MCF 10A (cell line): ENCODE data around the gene MYADML2. TPM values are rescaled to one million over a fixed set of nuclear protein-coding genes. Genes with fewer than 3 reads are reported as not detected.

Source experiments
- BruUV-seq: library from RNA; stranded (reverse); fragments of 400-500 nt; replicated peaks from 2 replicates; lab custom pipeline; 2021; lab: Mats Ljungman, UMichigan
- CTCF ChIA-PET: fragments of 300-600 bp; sonication (Branson Sonifier 250); formaldehyde crosslinking; extraction: SDS; loops from one replicate; lab custom pipeline; 2021; ENCODE audit warnings: antibody characterized with exemption, inconsistent platforms; lab: Yijun Ruan, JAX
- POLR2A ChIA-PET: fragments of 300-600, 350-650 bp; sonication (Branson Sonifier 250); formaldehyde crosslinking; extraction: SDS; loops from one replicate; lab custom pipeline; 2020; ENCODE audit warnings: antibody characterized with exemption, inconsistent platforms; lab: Yijun Ruan, JAX
- DNase-seq: peaks from one replicate; pipeline ENCODE4 v3.0.0-alpha.2; 2018; ENCODE audit not compliant: unreplicated experiment
- H3K27ac Mint-ChIP-seq: one replicate; pipeline ENCODE4 v1.8.0; 2022; ENCODE audit warnings: mild to moderate bottlenecking, low read depth, mixed read lengths; ENCODE audit not compliant: unreplicated experiment
- H3K27me3 Mint-ChIP-seq: one replicate; pipeline ENCODE4 v1.8.0; 2022; ENCODE audit warnings: mixed read lengths; ENCODE audit not compliant: insufficient read depth, unreplicated experiment
- H3K36me3 Mint-ChIP-seq: one replicate; pipeline ENCODE4 v1.8.0; 2022; ENCODE audit warnings: mild to moderate bottlenecking, moderate library complexity, mixed read lengths; ENCODE audit not compliant: insufficient read depth, unreplicated experiment
- H3K4me1 Mint-ChIP-seq: one replicate; pipeline ENCODE4 v1.8.0; 2022; ENCODE audit warnings: mixed read lengths; ENCODE audit not compliant: insufficient read depth, unreplicated experiment
- H3K4me3 Mint-ChIP-seq: one replicate; pipeline ENCODE4 v1.8.0; 2022; ENCODE audit warnings: mild to moderate bottlenecking, moderate library complexity, mixed read lengths; ENCODE audit not compliant: unreplicated experiment
- H3K9me3 Mint-ChIP-seq: one replicate; pipeline ENCODE4 v1.8.0; 2022; ENCODE audit warnings: mixed read lengths; ENCODE audit not compliant: unreplicated experiment
- CTCF ChIP-seq: fragments of 200-600 bp; IDR thresholded peaks from one replicate; pipeline ENCODE4 v1.8.0; 2022; ENCODE audit warnings: antibody characterized with exemption, mild to moderate bottlenecking; ENCODE audit not compliant: unreplicated experiment
- intact Hi-C: fragments of 100-400 bp; cut with micrococcal nuclease; formaldehyde crosslinking; loops from 2 replicates; pipeline ENCODE4 v1.14.1; 2022
- total RNA-seq: library from RNA; stranded (reverse); gene quantifications from 2 replicates; pipeline ENCODE4 v1.2.3, GENCODE V29; 2022

Gene MYADML2
- total RNA-seq, 1 experiment from 2014 or later, result not detected

DNA sequence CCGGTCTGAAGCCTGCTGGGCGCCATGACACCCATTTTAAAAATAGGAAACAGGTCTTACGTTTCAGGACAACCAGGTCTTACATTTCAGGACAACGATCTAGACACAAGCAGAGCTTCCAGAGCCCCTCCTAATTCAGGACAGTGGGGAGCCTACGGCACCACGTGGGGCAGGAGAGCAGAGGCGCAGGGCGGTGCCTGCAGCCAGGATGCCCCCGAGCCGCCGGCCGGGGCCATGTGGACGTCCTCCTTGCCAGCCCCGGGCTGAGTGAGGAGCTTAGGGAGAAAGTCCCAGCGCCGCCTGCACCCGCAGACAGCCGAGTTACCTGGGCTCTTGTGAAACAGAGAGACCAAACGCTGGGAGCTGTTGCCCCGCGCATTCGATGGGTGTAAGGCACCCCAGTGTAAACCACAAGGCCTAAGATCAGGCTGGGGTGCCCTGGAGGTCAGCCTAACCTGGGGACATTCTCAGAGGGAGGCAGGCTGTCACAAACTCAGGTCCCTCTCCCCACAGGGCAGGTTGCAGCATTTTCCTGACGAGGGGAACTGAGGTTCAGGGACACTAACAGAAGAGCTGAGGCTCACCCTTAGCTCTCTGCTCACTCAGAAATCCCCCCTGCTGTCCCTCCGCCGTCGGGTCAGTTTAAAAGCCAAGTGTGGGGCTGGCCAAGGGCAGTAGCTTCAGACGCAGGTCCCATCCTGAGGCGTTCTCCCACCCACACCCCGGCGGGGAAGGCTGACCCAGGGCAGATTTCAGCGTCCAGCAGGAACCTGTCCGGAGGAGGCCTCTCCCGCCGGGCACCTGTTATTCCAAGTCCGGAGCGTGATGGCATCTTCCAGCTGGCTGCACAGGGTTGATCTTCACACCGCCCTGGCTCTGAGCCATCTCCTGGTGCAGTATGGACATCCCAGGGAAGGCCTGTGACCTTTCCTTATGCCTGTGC, 15.7 kb upstream of the MYADML2 start:
- no TSS peak for BruUV-seq
- POLR2A ChIA-PET, result interaction anchor here (0.9 kb wide), 1 partner anchor 14 kb away, joined by 3 read pairs; no protein-coding TSS in a partner anchor

GRCh38 chr17:81961521-81962498, 14.8 kb upstream of the MYADML2 start:
- no peak for DNase-seq
- intact Hi-C loops, result no loop called here
- Mint-ChIP-seq H3K27ac (no peak overlapping the region), H3K9me3 (no peaks in the 10 kb centered on the region), H3K27me3 (peaks cover 9% of the 10 kb centered on the region), H3K36me3 (no peaks in the 10 kb centered on the region), H3K4me1 (peaks cover 10% of the 10 kb centered on the region), H3K4me3 (no peak overlapping the region)
- CTCF ChIA-PET, result interaction anchor here (1.5 to 1.6 kb wide), 2 partner anchors 49 to 60 kb away, joined by 5 to 9 read pairs; no protein-coding TSS in a partner anchor
- TF ChIP-seq CTCF, result no peak
- BruUV-seq, result no TSS peak
- POLR2A ChIA-PET, result no interaction called here

More for the DNA sequence above, 15.7 kb upstream of the MYADML2 start:
- Mint-ChIP-seq H3K9me3 (no peaks in the 10 kb centered on the region), H3K36me3 (no peaks in the 10 kb centered on the region), H3K4me1 (peaks cover 10% of the 10 kb centered on the region), H3K4me3 (no peak overlapping the region), H3K27ac (no peak overlapping the region), H3K27me3 (peaks cover 9% of the 10 kb centered on the region)
- CTCF ChIA-PET, result interaction anchor here (0.6 to 1.6 kb wide), 3 partner anchors 59 to 88 kb away, joined by 3 to 9 read pairs (median 3); no protein-coding TSS in a partner anchor
- intact Hi-C loops, result no loop called here
- TF ChIP-seq CTCF, result no peak
- no peak for DNase-seq

DNA sequence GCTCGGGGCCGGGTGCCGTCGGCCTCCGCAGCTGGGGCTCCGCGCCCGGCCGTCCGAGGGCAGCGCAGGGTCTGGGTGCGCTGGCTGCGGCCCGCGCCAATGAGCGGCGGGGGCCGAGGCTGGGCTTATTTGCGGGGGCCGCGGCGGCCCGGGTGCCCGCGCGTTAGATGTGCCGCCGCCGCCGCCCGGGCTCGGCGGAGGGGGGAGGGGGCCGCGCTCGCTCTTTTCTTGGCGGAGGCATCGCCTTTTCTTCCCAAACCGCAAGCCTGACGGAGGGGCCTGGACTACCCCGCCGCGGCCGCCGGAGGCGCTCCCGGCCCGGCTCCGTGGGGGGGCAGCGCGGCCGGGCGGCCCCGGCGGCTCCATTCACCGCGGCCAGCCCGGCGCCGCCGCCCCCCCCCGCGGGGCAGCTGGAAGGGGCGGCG, 14.1 kb upstream of the MYADML2 start, which contains the start of gene NOTUM:
TSS of gene NOTUM (minus strand) at position 101 of the 425 bp plus-strand sequence. CDS start 278 bp downstream, outside the sequence.
- TF ChIP-seq CTCF, result no peak
- no peaks in the 10 kb centered on the region for H3K9me3 Mint-ChIP-seq
- peaks cover 9% of the 10 kb centered on the region for H3K27me3 Mint-ChIP-seq
- DNase-seq, result no peak
- no TSS peak for BruUV-seq
- POLR2A ChIA-PET, result interaction anchor here (1.8 kb wide), 1 partner anchor 69 kb away, joined by 4 read pairs; no protein-coding TSS in a partner anchor
- no peaks in the 10 kb centered on the region for H3K36me3 Mint-ChIP-seq
- CTCF ChIA-PET, result interaction anchor here (0.6 to 2.3 kb wide), 7 partner anchors 31 to 91 kb away, joined by 3 to 74 read pairs (median 5); partner anchors contain the start of genes CENPX and LRRC45
- H3K27ac Mint-ChIP-seq, result no peak within 1 kb of the TSS
- intact Hi-C loops, result no loop called here
- H3K4me1 Mint-ChIP-seq, result peaks cover 10% of the 10 kb centered on the region
- H3K4me3 Mint-ChIP-seq, result no peak within 1 kb of the TSS
